NCI-H146 treated with DMSO at 0.1 percent for 48 hours (cell line): Measurements from ENCODE around the gene FOXD4L1.
"Not testable (repeated sequence)": the region's sequence is repeated elsewhere in the genome, so short reads cannot be mapped to it uniquely, and the experiment has no call there.

Experiments
- DNase-seq: peaks from one replicate; lab custom pipeline; 2025; ENCODE audit not compliant: unreplicated experiment; lab: John Stamatoyannopoulos, UW

Gene FOXD4L1

DNA sequence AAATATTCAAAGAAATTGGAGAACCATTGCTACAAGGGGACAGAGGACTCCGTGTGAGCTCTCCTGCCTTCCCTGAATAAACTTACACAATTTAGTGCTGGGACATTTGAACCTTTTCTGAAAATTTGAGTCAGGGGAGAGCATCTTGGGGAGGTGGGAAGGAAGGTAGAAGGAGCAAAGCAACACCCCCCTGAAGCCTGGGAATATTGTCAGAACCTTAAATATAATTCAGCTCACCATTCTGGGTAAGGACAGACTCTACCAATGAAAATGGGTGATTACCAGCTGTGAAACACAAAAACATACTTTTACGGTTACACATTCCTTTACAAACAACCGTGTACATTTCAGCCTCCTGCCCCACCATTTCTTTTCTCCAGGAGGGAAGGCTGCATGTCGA lies at the start of gene FOXD4L1:
FOXD4L1 (plus strand) TSS at position 301 of the 400 bp plus-strand sequence. CDS start 592 bp downstream, outside the sequence.
- DNase-seq: not testable (repeated sequence)

DNA sequence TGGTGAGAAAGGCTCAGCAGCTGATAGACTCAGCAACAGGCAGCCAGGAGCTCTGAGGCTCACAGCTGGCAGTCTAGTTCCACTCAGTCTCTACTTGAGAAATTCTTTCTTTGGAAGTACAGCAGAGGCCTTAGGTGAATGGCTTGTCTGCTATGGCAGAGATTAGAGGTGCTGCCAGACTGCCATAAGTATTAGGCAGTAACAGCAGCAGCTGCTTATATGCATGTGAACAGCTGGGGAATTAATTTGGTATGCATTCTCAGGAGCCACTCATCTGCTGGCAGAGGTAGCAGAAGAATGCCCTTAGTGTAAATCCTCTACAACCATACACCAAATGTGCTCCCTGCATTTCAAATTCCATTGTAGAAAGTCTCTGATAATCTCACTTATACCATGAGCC lies 32.7 kb upstream of the FOXD4L1 start:
- not testable (repeated sequence) for DNase-seq

DNA sequence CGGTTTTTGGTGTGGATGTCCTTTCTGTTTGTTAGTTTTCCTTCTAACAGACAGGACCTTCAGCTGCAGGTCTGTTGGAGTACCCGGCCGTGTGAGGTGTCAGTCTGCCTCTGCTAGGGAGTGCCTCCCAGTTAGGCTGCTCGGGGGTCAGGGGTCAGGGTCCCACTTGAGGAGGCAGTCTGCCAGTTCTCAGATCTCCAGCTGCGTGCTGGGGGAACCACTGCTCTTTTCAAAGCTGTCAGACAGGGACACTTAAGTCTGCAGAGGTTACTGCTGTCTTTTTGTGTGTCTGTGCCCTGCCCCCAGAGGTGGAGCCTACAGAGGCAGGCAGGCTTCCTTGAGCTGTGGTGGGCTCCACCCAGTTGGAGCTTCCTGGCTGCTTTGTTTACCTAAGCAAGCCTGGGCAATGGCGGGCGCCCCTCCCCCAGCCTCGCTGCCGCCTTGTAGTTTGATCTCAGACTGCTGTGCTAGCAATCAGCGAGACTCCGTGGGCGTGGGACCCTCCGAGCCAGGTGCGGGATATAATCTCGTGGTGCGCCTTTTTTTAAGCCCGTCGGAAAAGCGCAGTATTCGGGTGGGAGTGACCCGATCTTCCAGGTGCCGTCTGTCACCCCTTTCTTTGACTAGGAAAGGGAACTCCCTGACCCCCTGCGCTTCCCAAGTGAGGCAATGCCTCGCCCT lies 21.6 kb upstream of the FOXD4L1 start:
- not testable (repeated sequence) for DNase-seq

DNA sequence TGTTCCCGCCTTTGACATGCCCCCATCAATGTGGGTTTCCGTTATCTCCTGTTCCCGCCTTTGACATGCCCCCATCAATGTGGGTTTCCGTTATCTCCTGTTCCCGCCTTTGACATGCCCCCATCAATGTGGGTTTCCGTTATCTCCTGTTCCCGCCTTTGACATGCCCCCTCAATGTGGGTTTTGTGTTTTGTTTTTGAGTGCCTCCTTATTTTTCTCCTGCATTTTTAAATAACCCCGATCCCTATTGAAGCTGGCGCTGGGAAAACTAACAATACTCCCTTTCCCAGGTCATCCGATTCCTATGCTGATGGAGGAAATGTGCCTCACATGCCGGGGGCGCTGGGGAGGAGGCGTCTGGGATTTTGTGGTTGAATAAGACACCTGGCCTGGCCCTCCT lies 1.9 kb upstream of the FOXD4L1 start:
- not testable (repeated sequence) for DNase-seq

DNA sequence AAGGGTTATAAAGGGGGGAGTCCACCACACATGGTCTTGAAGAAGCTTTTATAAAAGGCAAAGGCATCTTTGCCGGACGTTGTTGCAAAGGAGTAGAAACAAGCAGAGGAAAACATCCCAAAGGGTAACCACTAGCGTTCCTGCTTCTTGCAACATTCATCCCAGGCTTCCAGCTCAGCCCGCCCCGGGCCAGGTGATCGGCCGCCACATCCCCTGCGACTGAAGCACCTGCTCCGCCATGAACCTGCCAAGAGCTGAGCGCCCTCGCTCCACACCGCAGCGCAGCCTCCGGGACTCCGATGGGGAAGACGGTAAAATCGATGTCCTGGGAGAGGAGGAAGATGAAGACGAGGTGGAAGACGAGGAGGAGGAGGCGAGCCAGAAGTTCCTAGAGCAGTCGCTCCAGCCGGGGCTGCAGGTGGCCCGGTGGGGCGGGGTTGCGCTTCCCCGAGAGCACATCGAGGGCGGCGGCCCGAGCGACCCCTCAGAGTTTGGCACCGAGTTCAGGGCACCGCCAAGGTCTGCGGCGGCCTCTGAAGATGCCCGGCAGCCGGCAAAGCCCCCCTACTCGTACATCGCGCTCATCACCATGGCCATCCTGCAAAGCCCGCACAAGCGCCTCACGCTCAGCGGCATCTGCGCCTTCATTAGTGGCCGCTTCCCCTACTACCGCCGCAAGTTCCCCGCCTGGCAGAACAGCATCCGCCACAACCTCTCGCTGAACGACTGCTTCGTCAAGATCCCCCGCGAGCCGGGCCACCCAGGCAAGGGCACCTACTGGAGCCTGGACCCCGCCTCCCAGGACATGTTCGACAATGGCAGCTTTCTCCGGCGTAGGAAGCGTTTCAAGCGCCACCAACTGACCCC lies 787 bp downstream of the FOXD4L1 start:
- not testable (repeated sequence) for DNase-seq

DNA sequence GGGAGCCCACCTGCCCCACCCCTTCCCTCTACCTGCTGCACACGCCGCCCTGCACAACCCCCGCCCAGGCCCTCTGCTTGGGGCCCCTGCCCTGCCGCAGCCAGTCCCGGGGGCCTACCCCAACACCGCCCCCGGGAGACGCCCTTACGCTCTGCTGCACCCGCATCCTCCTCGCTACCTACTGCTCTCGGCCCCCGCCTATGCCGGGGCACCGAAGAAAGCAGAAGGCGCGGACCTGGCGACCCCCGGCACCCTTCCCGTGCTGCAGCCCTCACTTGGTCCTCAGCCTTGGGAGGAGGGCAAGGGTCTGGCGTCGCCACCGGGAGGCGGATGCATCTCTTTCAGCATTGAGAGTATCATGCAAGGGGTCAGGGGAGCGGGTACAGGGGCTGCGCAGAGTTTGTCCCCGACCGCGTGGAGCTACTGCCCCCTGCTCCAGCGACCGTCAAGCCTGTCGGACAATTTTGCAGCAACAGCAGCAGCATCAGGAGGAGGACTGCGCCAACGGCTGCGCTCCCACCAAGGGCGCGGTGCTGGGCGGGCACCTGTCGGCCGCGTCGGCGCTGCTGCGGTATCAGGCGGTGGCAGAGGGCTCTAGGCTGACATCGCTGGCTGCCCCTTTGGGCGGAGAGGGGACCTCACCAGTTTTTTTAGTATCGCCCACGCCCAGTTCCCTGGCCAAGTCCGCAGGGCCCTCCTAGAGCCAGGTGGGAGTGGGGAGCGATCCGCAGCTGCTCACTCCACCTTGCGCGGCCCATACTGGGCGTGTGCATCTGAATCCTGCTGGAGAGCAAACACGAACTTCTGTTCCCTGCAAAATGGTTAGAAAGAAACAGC lies 1.6 kb downstream of the FOXD4L1 start:
- DNase-seq: not testable (repeated sequence)

DNA sequence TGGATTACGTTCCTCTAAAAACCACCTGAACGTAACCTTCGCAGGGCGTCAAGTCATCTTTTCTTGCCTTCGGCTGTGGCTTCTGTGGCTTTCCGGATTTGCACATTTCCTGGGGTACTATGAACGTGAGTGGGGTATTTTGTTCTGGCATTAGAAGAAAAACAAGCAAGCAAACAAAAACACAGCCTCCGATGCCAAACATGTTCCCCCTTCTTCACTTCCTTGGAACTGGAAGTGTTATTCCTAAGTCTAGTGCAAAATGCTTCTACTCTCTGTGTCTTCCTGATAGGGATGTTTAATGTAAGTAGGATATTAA lies 2.2 kb downstream of the FOXD4L1 start:
- DNase-seq: not testable (repeated sequence)

DNA sequence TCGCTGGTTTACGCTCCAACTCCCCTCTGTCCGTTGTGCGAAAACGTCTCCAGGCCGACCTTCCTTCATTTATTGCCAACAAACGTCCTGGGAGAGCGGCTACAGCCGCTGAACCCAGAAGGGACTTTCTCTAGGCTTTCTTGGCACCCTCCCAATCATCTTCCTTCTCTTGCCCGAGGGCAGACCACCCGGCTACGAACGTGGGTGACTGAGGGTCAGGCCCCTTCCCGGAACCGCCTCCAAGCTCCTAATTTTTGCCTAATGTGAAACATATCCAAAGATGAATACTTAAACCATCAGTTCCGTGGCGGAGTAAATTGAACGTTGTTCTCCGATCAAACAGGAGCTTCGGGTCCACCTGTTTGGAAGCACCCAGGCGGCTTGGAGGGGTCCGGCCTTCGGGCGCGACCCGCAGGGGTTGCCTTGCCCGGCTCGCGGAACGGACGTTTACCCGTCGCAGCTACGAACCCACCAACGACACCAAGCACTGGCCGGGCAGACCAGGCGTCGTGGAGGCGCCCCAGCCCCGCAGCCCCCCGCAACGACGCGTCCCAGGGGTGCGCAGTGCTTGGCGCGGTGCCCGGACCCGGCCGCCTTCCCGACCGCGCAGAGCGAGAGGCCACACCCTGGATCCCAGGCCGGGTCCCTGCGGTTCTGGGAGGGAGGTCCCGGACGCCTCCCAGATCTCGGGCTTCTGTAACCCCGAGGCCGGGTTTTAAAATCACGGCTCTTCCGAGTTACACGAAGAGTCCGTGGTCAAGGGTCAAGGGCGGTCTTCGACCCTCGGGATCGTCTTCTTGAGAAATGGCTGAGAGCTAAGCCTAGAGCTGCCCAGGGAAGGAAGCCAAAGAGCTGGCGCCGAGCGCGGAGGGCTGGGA lies 4.0 kb downstream of the FOXD4L1 start:
- not testable (repeated sequence) for DNase-seq

DNA sequence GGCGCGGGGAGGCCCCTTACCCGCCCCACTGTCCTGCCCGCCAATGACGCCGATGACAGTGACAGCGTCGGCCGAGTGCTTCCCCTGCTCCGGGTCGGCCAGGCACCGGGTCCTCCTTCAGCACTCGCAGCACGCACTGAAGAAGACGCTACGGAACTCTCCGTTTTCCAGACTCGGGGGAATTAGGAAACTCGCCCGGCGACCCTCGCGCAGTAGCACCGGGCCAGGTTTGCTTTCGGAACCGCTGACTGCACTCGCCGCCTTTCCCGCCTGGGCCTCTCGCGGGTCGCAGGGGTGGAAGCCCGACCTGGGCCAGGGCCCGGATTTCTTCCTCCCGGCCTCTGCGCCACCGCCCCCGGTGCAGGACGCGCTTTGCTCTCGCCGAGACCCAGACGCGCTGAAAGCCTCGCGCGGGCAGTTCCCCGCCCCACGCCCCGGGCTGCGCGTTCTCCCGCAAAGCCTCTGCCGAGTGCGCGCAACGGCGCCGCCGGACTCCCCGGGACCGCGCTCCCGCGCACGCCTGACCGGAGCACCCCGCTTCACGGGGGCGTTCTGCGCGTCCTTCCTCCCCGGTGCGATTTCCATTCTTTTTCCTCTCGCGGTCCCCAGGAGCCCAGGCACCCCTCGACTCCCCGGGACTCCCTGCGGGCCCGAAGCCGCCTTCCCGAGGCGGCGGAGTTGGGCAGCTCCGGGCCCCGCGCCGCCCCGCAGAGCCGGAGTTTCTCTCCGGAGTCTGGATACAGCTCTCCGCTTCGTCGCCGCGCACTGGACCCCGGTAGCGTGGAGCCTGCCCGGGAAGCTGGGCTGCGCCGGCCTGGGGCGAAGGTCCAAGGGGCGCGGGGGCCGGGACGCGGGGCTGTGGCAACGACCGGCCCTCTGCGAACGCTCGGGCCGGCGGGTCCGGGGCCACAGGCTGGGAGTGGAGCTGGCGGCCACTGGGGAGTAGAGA lies 4.9 kb downstream of the FOXD4L1 start:
- not testable (repeated sequence) for DNase-seq

DNA sequence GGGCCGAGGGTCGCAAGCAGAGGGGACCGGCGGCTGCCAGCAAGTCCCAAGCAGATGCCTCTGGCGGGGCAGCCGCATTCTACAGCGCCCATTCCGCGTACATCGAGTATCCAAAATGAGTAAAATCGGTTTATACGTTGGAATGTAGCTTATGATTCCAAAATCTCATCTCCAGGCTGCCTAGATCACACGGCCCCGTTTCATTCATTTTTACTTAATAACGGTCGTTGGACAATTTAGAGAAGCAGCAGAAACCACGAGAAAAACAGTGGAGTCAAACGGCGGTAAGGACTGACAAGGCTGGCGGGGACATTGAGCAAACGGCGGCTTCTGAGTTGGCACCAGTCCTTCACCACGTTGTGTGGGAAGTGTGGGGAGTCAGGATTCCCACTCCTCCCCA lies 5.6 kb downstream of the FOXD4L1 start:
- DNase-seq: not testable (repeated sequence)

DNA sequence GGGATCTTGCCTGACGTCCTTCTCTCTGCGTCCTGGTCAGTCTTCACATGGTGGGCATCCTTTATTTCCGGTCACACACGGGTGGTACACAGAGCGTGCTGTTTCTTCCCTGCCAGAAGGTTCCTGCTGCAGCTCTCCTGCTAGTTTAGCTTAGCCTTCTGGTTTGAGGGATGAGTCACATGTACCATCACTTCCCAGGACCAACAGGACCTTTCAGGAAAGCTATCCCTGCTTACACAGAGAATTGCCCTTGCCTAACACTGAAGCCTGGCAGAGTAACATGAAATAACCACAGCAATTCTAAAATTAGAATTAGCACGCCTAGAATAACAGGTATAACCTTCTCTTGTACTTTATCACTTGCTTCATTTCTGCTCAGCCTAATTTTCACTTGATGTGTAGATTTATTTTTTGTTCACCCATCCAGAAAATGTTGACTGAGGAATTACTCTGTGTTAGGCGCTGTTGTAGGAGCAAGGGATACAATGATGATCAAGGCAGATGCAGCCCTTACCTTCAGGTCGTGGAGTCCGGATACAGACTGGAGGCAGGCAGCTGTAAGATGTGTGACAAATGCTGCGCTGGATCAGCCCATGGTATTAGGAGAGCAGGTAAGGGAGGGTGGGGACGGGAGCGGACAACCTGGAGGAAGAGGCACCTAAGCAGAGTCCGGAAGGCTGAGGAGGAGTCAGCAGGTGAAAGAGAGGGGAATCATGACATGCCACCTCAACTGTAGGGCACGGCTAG lies 9.1 kb downstream of the FOXD4L1 start:
- DNase-seq: not testable (repeated sequence)

DNA sequence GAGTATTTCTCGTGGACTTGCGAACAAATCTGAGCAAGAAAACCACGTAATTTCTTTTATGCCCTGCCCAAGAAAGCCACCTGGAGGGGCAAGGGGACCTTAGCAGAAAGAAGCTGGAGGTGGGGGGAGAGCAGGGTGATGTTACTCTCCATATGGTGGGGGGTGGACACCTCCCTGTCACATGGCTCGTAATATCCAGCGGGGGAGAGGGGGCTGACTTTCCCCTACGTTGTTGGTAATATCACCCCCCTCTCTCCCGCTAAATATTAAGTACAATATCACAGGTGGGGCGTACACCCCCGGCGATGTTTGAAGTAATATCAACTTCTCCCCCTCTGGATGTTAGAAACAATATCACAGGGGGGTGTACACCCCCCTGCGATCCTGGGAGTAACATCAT lies 9.7 kb downstream of the FOXD4L1 start:
- not testable (repeated sequence) for DNase-seq

DNA sequence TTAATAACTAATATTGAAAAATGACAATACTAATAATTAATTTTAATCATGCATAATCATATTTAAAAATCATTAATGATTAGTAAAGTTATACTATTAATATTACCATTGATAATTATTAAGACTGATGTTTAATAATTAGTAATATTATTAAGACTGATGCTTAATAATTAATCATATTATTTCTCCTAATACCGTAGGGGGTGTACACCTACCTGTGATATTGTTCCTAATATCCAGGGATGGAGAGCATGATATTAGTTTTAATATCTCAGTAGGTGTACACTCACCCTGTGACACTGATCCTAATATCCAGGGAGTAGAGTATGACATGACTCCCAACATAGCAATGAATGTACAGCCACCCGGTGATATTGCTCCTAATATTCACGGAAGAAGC lies 12.4 kb downstream of the FOXD4L1 start:
- DNase-seq: not testable (repeated sequence)

DNA sequence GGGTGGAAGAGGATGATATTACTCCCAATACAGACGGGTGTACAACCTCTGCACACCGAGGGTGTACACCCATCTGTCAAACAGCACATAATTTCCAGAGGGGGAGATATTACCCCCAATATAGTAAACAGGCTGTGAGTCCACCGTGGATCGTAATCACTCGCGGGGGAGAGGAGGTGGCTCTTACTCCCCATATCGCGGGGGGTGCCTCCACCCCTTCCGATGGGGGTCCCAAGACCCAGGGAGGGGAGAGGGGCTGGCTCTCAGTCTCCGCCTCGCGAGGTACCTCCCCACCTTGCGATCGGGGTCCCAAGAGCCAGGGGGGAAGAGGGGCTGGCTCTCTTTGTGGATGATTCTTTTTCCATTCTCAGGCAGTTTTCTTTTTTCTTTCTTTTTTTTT lies 13.4 kb downstream of the FOXD4L1 start:
- not testable (repeated sequence) for DNase-seq

DNA sequence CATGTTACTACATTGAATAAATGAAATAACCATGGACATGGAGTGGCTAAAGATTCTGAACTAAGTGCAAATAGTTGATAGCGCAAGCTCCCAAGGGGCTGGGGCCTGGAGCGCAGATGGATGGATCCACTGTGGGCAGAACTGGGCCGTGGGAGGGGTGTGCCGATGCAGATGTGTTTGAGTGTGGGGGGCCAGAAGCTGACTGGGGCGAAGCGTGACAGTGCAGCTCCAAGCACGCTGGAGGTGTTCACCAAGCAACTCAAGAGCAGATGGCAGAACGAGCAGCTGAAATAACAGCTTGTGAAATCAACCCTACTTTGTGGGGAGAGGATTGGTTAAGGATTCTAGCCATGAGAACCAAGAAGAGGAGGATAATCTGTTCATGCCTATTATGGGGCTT lies 17.0 kb downstream of the FOXD4L1 start:
- DNase-seq: not testable (repeated sequence)

DNA sequence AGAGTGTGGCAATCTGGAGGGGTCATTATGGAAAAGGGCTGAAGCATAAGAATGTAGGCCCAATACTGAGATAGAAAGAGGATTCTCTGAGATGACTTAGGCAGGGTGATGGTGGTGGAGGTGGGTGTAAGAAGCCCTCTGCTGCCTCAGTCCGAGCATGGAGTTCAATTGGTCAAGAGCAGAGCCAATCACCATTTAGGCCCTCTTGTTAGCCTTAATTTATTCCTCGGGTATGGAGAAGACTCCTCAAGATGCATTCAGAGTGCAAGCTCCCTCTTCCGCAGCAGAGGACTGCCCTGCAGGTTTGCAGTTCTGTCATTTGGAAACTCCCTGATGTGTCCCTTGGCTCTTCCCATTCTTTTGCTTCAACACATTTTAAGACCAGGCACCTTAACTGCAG lies 17.5 kb downstream of the FOXD4L1 start:
- DNase-seq: not testable (repeated sequence)

DNA sequence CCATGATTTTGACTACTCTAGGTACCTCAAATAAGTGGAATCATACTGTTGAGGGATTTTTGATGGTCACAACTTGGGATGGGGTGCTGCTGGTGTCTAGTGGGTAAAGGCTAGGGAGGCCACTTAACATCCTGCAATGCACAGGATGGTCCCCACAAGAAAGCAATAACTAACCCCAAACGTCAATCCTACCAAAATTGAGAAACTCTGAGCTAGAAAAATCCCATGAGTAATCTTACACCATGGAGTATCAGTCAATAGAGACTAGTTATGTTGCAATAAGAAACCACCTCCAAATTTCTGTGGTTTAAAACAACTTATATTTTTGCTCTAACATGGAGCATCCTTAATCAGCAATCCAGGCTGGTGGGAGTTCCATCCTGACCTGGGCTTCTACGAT lies 18.6 kb downstream of the FOXD4L1 start:
- not testable (repeated sequence) for DNase-seq

DNA sequence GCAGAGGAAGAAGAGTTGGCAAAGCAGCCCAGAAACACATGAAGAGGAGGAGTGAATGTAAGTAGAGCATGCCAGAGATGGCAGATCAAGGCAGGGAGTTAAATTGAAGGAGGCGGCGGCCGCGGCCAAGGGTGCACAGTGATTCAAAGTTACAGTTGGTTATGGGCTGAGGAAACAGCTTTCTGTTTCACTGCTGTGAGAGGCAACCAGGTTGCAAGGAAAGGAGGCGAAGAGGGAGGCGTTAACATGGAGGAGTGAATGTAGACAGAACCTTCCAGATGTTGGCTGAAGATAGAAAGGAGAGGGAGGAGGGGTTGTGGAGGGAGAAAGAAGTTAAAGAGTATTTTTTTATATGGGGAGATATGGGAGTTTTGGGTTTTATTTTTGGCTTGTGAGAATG lies 22.4 kb downstream of the FOXD4L1 start:
- DNase-seq: not testable (repeated sequence)

DNA sequence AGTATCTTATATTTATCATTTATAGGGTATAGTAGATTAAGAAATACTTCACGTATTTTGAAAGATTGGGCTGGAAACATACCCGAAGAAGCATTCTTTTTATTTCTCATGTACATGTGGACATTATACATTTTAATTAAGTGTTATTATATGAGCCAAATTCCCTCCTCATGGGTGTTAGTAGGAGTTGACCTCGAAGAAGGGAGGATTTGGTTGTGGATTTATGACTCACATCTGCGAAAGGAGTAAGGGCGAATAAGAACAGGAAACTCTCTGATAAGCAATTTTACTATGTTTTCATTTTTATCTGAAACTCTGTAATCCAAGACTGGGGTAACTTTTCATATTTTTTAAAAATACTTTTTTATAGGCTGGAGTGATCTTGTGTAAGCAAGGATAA lies 23.0 kb downstream of the FOXD4L1 start:
- not testable (repeated sequence) for DNase-seq
